ES-I3 (cell line): ENCODE measurements around the gene OLFM4.
"Not testable (repeated sequence)": the region's sequence is repeated elsewhere in the genome, so short reads cannot be mapped to it uniquely, and the experiment has no call there.

Source experiments
- H3K36me3 ChIP-seq: 2 replicates; pipeline ENCODE4 v1.6.1; 2013; ENCODE audit warnings: mild to moderate bottlenecking, low read length, control low read depth, moderate library complexity; ENCODE audit not compliant: insufficient read depth
- H3K4me1 ChIP-seq: 2 replicates; pipeline ENCODE4 v1.6.1; 2013; ENCODE audit warnings: mild to moderate bottlenecking, control low read depth, low read length; ENCODE audit not compliant: insufficient read depth
- H3K9ac ChIP-seq: 2 replicates; pipeline ENCODE4 v1.6.1; 2013; ENCODE audit warnings: low read depth, mild to moderate bottlenecking, low read length, moderate library complexity
- H3K9me3 ChIP-seq: 2 replicates; pipeline ENCODE4 v1.6.1; 2013; ENCODE audit warnings: mild to moderate bottlenecking, low read length, moderate library complexity; ENCODE audit not compliant: control insufficient read depth, insufficient read depth

The OLFM4 gene

DNA sequence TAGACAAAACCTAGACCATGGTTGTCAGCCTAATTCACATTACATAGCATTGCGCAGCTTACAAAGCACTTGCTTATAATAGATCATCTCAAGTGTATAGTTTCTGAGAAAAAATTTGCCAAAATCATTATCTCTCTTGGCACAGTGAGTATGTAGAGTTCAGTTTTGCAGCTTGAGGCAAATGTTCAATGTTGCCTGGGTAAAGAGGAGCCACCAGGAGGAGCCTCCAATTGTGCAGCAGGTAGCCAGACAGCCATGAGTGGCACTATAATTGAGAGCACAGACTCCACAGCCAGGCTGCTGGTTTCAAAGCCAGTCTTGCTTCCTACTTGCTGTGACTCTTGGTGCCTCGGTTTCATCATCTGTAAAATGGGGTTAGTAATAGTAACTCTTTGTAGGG lies 24.0 kb upstream of the OLFM4 start:
- H3K9me3 ChIP-seq = no peaks in the 10 kb centered on the region
- H3K4me1 ChIP-seq = no peaks in the 10 kb centered on the region
- H3K36me3 ChIP-seq = no peaks in the 10 kb centered on the region
- H3K9ac ChIP-seq = no peak overlapping the region

DNA sequence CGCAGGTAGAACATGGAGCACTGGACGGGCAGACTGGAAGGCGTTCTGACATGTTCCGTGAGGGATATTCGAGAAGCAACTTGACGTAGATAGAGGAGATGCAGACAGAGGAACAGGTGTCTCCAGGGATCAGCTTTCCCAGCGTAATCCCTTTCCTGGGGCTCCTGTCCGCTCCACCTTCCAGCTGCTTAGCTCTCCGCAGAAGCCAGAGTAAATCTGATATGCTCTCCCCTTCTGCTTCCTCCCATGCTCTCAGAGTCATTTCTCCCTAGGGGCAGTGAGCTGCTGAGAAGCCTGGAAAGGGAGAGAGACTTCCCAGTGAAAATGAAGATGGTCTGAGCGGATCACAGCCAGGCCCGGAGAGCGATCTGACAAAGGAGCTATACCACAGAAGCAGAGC lies 23.0 kb upstream of the OLFM4 start:
- Histone ChIP-seq H3K36me3 (no peaks in the 10 kb centered on the region), H3K9ac (no peak overlapping the region)

DNA sequence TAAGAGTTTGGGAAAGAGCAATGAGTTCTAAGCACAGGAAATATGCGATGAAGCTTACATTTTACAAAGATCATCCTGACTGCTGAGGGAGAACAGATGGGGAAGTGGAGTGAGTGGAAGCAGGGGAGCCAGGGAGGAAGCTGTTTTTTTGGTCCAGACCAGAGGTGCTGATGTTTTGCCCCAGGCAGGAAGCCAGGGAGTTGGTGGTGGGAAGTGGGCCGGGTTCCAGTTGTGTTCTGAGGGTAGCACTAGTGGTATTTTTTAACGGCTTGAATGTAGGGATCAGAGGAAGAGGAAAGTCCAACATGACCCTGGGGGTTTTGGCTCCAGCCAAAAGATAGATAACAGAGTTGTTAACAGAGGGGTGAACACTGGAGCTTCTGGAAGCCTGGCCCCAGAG lies 20.7 kb upstream of the OLFM4 start:
- Histone ChIP-seq H3K4me1 (no peaks in the 10 kb centered on the region), H3K9ac (no peak overlapping the region), H3K36me3 (no peaks in the 10 kb centered on the region), H3K9me3 (no peaks in the 10 kb centered on the region; the same call in 1 of the 2 replicates)

More for the DNA sequence above, 23.0 kb upstream of the OLFM4 start:
- Histone ChIP-seq H3K9me3 (no peaks in the 10 kb centered on the region), H3K4me1 (no peaks in the 10 kb centered on the region)

DNA sequence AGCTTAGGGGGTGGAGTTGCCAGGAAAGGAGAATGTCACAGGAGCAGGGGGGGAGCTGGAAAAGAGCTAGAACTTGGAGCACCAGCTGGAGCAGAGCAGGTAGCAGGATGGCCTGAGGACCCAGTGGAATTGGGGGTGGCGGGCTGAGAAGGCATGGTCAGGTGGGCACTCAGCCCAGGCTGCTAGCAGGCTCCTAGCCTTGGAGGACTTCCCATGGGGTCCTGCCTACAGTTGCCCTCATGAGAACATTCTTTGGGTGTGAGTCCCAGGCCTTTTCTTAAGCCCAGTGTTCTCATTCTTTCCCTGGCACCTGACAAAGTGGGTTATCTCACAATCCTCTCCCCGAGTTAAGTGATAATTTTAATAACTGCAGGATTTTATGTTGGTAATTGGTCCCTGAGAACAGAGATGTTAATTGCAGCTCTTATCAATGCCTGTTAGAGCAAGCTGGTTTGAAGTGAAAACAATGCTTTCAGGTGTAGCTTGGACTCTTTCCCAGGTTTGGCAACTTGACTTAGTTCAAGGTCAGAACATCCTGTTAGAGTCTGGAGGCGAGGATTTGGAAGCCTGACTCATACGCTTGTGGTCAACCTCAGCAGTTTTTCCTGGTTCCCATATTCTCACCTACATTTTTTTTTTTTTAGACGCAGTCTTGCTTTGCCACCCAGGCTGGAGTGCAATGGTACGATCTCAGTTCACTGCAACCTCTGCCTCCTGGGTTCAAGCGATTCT lies 18.1 kb upstream of the OLFM4 start:
- Histone ChIP-seq H3K9ac (no peak overlapping the region), H3K4me1 (no peaks in the 10 kb centered on the region), H3K36me3 (no peaks in the 10 kb centered on the region), H3K9me3 (no peaks in the 10 kb centered on the region; the same call in 1 of the 2 replicates)

DNA sequence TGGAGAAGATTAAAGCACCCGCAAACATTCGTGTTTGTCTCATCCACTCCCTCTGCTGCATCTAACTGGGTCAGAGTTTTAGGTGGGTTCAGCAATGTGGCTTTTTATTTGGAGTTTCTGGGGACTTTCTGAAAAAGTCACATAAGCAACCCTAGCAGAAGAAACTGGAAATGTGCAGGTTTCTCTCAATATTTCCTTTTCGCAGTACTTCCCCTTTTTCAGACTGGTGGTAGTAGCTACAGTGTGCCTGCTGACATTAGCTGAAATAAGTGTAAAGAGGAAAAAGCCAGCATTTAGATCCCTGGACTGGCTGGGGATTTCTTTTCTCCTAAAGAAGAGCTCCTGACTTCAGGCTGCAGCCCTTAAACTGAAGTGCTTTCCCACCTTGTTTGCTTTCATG lies 15.9 kb upstream of the OLFM4 start:
- Histone ChIP-seq H3K9me3 (no peaks in the 10 kb centered on the region; the same call in none of the 2 replicates), H3K9ac (no peak overlapping the region), H3K4me1 (no peaks in the 10 kb centered on the region), H3K36me3 (no peaks in the 10 kb centered on the region)

DNA sequence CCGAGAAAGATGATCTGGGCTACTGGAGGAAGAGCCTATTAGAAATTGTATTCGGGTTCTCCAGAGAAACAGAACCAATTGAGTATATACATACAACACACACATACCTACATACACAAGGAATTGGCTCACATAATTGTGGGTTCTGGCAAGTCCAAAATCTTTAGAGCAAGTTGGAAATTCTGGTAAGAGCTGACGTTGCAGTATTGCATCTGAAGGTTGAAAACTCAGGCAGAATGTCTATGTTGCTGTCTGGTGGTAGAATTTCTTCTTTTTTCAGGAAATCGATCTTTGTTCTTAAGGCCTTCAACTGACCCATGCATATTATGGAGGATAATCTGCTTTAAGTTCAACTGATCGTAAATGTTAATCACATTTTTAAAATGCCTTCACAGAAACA lies 15.5 kb upstream of the OLFM4 start:
- Histone ChIP-seq H3K4me1 (no peaks in the 10 kb centered on the region), H3K36me3 (no peaks in the 10 kb centered on the region), H3K9me3 (no peaks in the 10 kb centered on the region; the same call in none of the 2 replicates), H3K9ac (no peak overlapping the region)

DNA sequence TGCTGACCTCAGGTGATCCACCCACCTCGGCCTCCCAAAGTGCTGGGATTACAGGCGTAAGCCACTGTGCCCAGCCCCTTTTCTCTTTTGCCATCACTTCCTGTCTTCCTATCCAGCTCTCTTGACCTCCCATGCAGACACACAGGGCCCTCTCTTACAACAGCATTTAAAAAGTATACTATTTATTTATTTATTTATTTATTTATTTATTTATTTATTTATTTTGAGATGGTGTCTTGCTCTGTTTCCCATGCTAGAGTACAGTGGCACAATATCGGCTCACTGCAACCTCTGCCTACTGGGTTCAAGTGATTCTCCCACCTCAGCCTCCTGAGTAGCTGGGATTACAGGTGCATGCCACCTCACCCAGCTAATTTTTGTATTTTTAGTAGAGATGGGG lies 14.6 kb upstream of the OLFM4 start:
- H3K4me1 ChIP-seq, H3K9me3 ChIP-seq, H3K9ac ChIP-seq, H3K36me3 ChIP-seq: not testable (repeated sequence)

DNA sequence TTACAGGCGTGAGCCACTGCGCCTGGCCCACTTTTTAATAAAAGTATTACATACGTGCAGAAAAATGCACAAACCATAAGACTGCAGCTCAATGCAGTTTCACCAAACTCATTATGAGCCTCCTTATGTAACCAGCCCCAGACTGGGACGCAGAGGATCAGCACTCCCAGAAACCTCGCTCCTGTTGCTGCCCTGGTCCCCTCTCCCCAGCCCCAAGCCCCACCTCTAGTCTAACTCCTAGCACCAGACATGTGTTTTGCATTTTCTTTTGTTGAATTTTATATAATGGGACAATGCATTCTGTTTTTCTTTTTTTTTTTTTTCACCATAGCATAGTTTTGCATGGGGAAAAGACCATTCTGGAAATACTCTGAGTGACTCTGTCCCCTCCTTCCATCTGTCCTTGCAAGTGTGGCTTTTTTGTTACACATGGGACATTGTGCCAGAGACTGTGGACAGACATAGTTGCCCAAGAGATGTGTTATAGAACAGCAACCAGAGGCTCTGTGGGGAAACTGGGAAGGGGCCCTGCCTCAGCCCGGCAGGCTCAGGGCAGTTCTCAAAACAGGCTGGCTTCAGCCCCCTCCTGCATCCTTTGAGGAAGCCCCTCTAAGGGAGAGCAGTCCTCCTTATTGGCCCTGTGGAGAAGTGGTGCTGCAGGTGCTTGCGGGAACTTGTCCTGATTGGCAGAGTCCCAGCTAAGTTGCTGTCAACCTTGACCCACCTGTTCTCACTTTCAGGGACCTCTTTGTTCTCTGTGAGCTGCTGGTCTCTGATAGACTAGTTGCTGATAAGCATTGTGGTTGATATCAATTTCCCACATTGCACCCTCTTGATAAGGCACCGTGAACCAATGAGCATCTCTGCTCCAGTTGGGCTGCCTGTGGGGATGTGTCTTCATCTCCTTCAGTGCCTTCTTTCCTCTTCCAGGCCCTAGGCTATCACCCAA lies 13.8 kb upstream of the OLFM4 start:
- H3K9me3 ChIP-seq = no peaks in the 10 kb centered on the region; the same call in none of the 2 replicates
- H3K9ac ChIP-seq = no peak overlapping the region
- H3K36me3 ChIP-seq = no peaks in the 10 kb centered on the region
- no peaks in the 10 kb centered on the region for H3K4me1 ChIP-seq

DNA sequence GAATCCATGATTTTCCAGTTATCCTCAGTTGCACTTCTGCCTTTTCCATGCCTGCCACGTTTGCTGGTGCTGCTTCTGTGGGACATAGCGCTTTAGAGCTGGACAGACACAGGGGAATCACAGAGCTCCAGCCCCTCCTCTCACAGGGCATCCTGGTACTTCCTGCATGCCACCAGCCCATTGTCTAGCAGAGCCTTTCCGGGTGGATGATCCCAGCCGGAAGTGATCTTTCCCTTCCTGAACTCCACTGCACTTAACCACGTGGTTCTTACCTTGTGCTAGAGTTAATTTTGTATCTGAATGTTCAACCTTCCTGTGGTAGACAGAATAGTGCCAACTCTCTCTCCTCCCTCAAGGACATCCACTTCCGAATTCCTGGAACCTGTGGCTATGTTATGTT lies 12.6 kb upstream of the OLFM4 start:
- Histone ChIP-seq H3K36me3 (no peaks in the 10 kb centered on the region), H3K9me3 (no peaks in the 10 kb centered on the region; the same call in none of the 2 replicates), H3K4me1 (peaks cover 5% of the 10 kb centered on the region; the same call in 1 of the 2 replicates), H3K9ac (no peak overlapping the region)

DNA sequence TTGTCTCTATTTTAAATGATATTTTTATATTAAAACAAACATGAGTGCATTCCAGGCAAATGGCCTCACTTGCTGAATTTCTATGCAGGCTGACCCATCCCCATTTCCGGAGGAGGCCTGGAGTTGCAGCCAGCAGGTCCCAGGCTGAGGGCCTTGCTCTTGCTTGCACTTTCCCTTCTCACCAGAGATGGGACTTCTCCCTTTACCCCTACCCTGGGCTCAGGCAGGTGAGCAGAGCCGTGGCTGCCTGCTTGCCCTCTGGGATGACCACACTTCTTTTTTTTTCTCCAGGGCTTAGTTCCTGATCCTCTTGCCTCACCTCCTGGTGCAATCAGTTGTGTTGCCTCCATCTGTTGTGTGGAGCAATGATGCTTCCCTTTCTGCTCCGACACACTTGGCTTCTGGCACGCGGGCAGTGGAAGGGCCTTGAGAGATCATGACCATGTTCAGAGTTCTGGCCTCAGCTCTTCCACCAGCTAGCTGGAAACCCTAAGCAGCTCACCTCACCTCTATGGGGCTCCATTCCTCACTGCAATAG lies 11.1 kb upstream of the OLFM4 start:
- no peaks in the 10 kb centered on the region; the same call in 1 of the 2 replicates for H3K9me3 ChIP-seq
- no peaks in the 10 kb centered on the region for H3K36me3 ChIP-seq

DNA sequence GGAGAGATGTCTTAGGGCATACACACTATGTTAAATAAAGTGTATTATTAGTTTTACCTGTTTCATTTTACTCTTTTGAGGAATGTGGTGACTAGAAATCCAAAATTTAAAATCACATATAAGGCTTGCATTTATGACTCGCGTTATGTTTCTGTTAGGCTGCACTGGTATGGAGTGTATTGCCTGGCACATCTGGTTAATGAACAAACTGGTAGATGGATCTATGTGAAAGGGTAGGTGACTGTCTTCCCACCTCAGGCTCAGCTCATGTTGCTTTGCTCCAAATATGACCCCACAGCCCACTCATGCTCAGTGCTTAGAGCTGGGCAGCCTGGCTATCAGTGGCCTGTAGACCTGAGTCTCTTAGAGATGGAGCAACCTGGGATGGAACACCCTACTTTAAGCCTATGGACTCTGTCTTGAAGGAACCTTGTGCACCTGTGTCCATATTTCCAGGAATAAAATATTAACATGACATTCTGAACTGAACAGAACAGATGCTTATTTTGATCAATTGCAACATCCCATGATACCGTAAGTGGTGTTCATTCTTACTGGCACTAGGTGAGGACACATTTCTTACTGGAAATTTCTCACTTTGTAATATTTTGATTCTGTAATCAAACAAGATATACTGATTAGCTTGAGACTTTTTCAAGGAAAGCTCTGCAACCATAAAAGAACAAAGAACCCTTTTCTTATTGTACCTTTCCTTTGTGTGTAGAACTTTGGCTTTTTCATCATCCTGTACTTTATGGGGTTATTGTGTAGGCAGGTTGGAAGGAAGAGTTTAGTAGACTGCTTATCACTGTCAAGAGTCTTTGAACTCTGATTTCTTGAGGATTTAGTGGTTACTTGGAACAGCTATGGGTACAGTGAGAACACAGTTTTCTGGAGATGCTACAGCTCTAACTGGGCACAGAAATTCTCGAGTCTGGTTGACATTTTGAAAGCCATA lies 9.6 kb upstream of the OLFM4 start:
- H3K36me3 ChIP-seq = no peaks in the 10 kb centered on the region
- H3K9me3 ChIP-seq = no peaks in the 10 kb centered on the region; the same call in 1 of the 2 replicates
- peaks cover 10% of the 10 kb centered on the region; the same call in 1 of the 2 replicates for H3K4me1 ChIP-seq
- no peak overlapping the region for H3K9ac ChIP-seq

More for the DNA sequence above, 11.1 kb upstream of the OLFM4 start:
- H3K4me1 ChIP-seq = peaks cover 10% of the 10 kb centered on the region; the same call in 1 of the 2 replicates
- H3K9ac ChIP-seq = no peak overlapping the region

DNA sequence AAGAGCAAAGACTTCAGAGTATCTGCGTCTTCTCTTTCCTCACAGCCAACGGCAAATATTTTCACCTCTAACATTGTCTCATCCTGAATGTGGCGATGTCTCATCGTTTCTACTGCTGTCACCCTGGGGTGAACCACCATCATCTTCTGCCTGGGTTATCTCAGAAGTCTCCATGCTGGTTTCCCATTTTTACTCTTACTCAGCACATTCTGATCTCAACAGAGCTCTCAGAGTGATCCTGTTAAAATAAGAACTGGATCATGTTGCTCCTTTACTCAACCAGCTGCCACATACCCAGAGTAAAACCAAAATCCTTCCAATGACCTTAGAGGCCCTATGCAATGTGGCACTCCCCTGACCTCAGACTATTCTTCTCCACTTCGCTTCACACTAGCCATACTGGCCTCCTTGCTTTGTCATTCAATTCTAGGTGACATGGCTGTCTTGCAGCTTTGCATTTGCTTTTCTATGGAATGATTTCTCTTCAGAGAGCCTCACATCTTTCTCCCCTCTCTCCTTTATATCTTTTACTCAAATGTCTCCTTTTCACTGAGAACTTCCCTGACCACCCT lies 7.8 kb upstream of the OLFM4 start:
- H3K36me3 ChIP-seq = no peaks in the 10 kb centered on the region
- no peak overlapping the region for H3K9ac ChIP-seq
- H3K4me1 ChIP-seq = peaks cover 10% of the 10 kb centered on the region; the same call in 1 of the 2 replicates
- no peaks in the 10 kb centered on the region; the same call in 1 of the 2 replicates for H3K9me3 ChIP-seq

DNA sequence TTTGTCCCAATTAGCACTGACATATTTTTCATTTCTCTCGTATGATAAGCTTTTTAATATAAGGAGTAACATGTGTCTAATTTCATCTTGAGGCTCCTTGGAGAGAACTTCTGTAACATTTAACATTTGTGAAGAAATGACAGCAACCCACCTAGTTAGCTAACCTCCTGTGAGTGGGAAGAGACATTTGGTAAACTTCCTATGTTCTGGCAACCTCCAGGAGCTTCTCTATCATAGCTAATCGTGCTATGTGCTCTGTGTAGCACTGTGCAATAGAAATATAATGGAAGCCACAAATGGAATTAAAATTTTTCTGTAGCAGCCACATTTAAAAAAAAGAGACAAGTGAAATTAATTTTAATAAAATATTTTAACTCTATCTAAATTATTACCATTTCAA lies 5.4 kb upstream of the OLFM4 start:
- no peaks in the 10 kb centered on the region for H3K36me3 ChIP-seq
- H3K4me1 ChIP-seq = peaks cover 10% of the 10 kb centered on the region; the same call in 1 of the 2 replicates
- H3K9me3 ChIP-seq = no peaks in the 10 kb centered on the region
- no peak overlapping the region for H3K9ac ChIP-seq
